Pancreas (tissue), 10 donors: ENCODE data around the gene HES2. TPM values are rescaled to one million over a fixed set of nuclear protein-coding genes. Genes with fewer than 3 reads are reported as not detected.
"Not testable (repeated sequence)": the region's sequence is repeated elsewhere in the genome, so short reads cannot be mapped to it uniquely, and the experiment has no call there.

Source experiments
- ATAC-seq, 4 donors: fragments of 200-7000 bp; cut with Tn5 transposase; one replicate each; pipeline versions ENCODE4 v1.8.0 to v1.9.1; 2020; ENCODE audit warnings: mild to moderate bottlenecking in 4 of 4, moderate library complexity in 4 of 4
- DNase-seq, 6 donors: peaks; one replicate each; pipeline ENCODE4 v3.0.0-alpha.2; 2020
- FAIRE-seq: peaks from 2 replicates; lab custom pipeline; 2012; peaks lifted over from hg19 to GRCh38; lab: Jason Lieb, UNC
- H3K27ac ChIP-seq, 4 donors: fragments of 200-600 bp; sonication (generic); 1 replicate in 3 of 4; 2 replicates in 1 of 4; pipeline versions ENCODE4 v1.5.0 to v1.8.0; 2020
- H3K27me3 ChIP-seq, 4 donors: fragments of 200-600 bp; one replicate each; pipeline ENCODE4 v1.8.0; 2021
- H3K36me3 ChIP-seq, 3 donors: fragments of 200-600 bp; sonication (generic) in 1 of 3; one replicate each; pipeline versions ENCODE4 v1.5.0 to v1.8.0; 2020 to 2021
- H3K4me1 ChIP-seq, 3 donors: fragments of 200-600 bp; one replicate each; pipeline ENCODE4 v1.8.0; 2021
- H3K4me3 ChIP-seq, 4 donors: fragments of 200-600 bp; sonication (generic) in 2 of 4; one replicate each; pipeline versions ENCODE4 v1.5.0 to v1.8.0; 2020 to 2021
- H3K9me3 ChIP-seq, 4 donors: fragments of 200-600 bp; one replicate each; pipeline ENCODE4 v1.8.0; 2021
- CTCF ChIP-seq, 4 donors: fragments of 200-600 bp; sonication (generic) in 3 of 4; IDR thresholded peaks; one replicate each; pipeline versions ENCODE4 v1.5.0 to v1.8.0; 2021; ENCODE audit warnings: antibody characterized with exemption in 4 of 4
- WGBS, 2 donors: extraction: QIAGEN DNeasy Blood & Tissue Kit; methylation state at CpG; one replicate each; pipeline ENCODE4 v1.1.7; 2013; 5-methylcytosine and 5-hydroxymethylcytosine counted together
- intact Hi-C, 3 donors: fragments of 100-400 bp; cut with DNase I; formaldehyde crosslinking; loops; one replicate each; pipeline versions ENCODE4 v1.11.1 to v1.14.2; 2022
- polyA plus RNA-seq, 2 donors: library from polyadenylated mRNA; stranded (reverse); fragments of 200-250 nt; gene quantifications; one replicate each; pipeline ENCODE4 v1.2.3, GENCODE V29; 2013
- total RNA-seq, 6 donors: library from RNA; stranded (reverse); fragmentation: NEBNext Ultra II Directional in 4 of 6; extraction: Animal tissue kit (Norgen Biotek cat#: 25700) in 4 of 6; gene quantifications; one replicate each; pipeline versions ENCODE4 v1.2.1 to v1.2.4, GENCODE V29; 2021 to 2023
- donor health status: healthy with polysubstance abuse.
- donor health status: DM: no; HTN: no; CAD: no; lungs with moderate emphysema.
- donor health status: DM: no; HTN: no; CAD: no.
- donor health status: control.
- donor health status: control.
- donor health status: Bipolar disorder and iron deficiency.
- donor health status: DM: yes; HTN: yes; CAD: no.
- donor health status: DM: no; HTN: no; CAD: no.
- donor health status: DM: no; HTN: no; CAD: no.
- donor health status: DM: yes; HTN: yes; CAD: no.

HES2 gene
- total and polyA plus RNA-seq, 8 donors = 0.03 to 0.31 (median 0.09) TPM; not detected in 5

GRCh38 chr1:6435129-6435528 lies 15.4 kb upstream of the HES2 start:
- no peak overlapping the region for H3K27ac ChIP-seq
- no peak overlapping the region for H3K4me3 ChIP-seq
- ATAC-seq (no peak), FAIRE-seq (no peak), DNase-seq (no peak)
- no peaks in the 10 kb centered on the region for H3K4me1 ChIP-seq
- no peaks in the 10 kb centered on the region for H3K36me3 ChIP-seq
- no peak for TF ChIP-seq CTCF (IDR thresholded peaks at IDR 0.05)
- H3K27me3 ChIP-seq = no peaks in the 10 kb centered on the region
- WGBS, 2 donors = 84 to 88% methylated on average over 15 of the region's 15 CpGs
- intact Hi-C loops = no loop called here
- no peaks in the 10 kb centered on the region for H3K9me3 ChIP-seq

- Histone ChIP-seq H3K4me3 (no peak overlapping the region), H3K4me1 (no peaks in the 10 kb centered on the region), H3K27ac (no peak overlapping the region), H3K27me3 (no peaks in the 10 kb centered on the region), H3K9me3 (no peaks in the 10 kb centered on the region), H3K36me3 (no peaks in the 10 kb centered on the region)
- FAIRE-seq (no peak), DNase-seq (no peak), ATAC-seq (no peak)
- WGBS, 2 donors = 73% methylated on average over 5 of the region's 5 CpGs
- no peak for TF ChIP-seq CTCF (IDR thresholded peaks at IDR 0.05)
- intact Hi-C loops = no loop called here
These were observed 14.5 kb upstream of the HES2 start for GRCh38 chr1:6434186-6434585.

GRCh38 chr1:6431645-6432579 lies 12.2 kb upstream of the HES2 start:
- H3K27ac ChIP-seq, H3K9me3 ChIP-seq, ATAC-seq, H3K36me3 ChIP-seq, H3K4me3 ChIP-seq, H3K27me3 ChIP-seq, FAIRE-seq, intact Hi-C loops, H3K4me1 ChIP-seq: not testable (repeated sequence)
- WGBS, 2 donors = 67 to 73% methylated on average over 11 to 13 of the region's 13 CpGs
- peak in 1 of 6 donors; percentile 57 for DNase-seq

GRCh38 chr1:6429660-6430411 lies 10.1 kb upstream of the HES2 start:
- DNase-seq = peak in 1 of 6 donors; percentile 57
- H3K9me3 ChIP-seq, FAIRE-seq, H3K36me3 ChIP-seq, H3K4me1 ChIP-seq, intact Hi-C loops, H3K27ac ChIP-seq, H3K4me3 ChIP-seq, ATAC-seq: not testable (repeated sequence)
- WGBS, 2 donors = 42 to 48% methylated on average over 19 of the region's 19 CpGs
- peaks cover 0 to 15% (median 4%) of the 10 kb centered on the region in 4 donors for H3K27me3 ChIP-seq

GRCh38 chr1:6428453-6428852 lies 8.7 kb upstream of the HES2 start:
- FAIRE-seq, ATAC-seq, H3K27ac ChIP-seq, H3K36me3 ChIP-seq, H3K4me3 ChIP-seq, H3K4me1 ChIP-seq, DNase-seq, H3K9me3 ChIP-seq, intact Hi-C loops: not testable (repeated sequence)
- WGBS, 2 donors = 75 to 87% methylated on average over 4 to 6 of the region's 6 CpGs
- peaks cover 0 to 17% (median 8%) of the 10 kb centered on the region in 4 donors for H3K27me3 ChIP-seq
